Astrocyte of the spinal cord (primary cell): ENCODE measurements around the gene OBP2A.
"Not testable (repeated sequence)": the region's sequence is repeated elsewhere in the genome, so short reads cannot be mapped to it uniquely, and the experiment has no call there.

Source experiments
- DNase-seq: peaks from one replicate; pipeline ENCODE4 v3.0.0; 2011; ENCODE audit warnings: low read depth, low spot score
- H3K4me3 ChIP-seq: 2 replicates; pipeline ENCODE4 v1.5.1; 2011; ENCODE audit warnings: low read depth, mild to moderate bottlenecking, low read length, moderate library complexity
- in situ Hi-C: cut with HindIII; loops from 2 replicates; pipeline ENCODE4 v1.10.0; 2017; ENCODE audit warnings: low sequenced_read_pairs
- TF ChIP-seq, protein P1 (sequence below): IDR thresholded peaks from 2 replicates; pipeline ENCODE4 v1.5.1; 2012; ENCODE audit warnings: low read depth, mild to moderate bottlenecking, low read length, inconsistent platforms

OBP2A gene

DNA sequence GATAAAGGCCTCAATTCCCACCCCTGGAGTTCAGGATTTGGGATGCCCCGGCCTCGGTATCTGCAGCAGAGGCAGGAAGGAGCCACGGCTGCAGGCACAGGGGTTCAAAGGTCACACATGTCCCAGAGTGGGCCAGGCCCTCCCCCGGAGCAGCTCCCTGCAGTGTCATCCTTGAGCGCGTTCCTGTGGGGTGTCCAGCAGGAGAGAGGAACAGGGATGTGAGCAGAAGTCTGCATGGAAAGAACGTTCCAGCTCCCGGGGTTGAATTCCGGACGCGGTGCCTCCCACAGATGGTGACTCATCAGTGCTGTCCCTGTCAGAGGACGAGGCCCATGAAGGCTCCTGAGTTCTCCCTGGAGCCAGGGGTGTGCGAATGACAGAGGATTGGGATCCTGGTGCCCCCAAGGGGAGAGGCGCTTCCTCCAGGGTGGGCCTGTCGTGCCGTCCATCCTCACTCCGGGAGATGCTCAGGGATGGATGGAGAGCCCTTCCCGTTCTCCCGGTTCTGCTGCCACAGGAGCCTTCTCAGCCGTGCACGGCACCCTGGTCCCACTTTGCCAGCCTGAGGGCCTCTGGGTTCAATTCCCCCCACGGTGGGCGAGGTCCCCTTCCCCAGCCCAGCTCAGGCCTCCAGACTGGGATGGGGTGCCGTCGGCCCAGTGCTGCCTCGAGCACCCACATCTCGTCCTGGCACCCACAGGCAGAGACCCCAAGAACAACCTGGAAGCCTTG, 21.6 kb upstream of the OBP2A start:
- in situ Hi-C loops = no loop called here
- DNase-seq = no peak
- no peak overlapping the region for H3K4me3 ChIP-seq
- TF ChIP-seq, protein P1, sequence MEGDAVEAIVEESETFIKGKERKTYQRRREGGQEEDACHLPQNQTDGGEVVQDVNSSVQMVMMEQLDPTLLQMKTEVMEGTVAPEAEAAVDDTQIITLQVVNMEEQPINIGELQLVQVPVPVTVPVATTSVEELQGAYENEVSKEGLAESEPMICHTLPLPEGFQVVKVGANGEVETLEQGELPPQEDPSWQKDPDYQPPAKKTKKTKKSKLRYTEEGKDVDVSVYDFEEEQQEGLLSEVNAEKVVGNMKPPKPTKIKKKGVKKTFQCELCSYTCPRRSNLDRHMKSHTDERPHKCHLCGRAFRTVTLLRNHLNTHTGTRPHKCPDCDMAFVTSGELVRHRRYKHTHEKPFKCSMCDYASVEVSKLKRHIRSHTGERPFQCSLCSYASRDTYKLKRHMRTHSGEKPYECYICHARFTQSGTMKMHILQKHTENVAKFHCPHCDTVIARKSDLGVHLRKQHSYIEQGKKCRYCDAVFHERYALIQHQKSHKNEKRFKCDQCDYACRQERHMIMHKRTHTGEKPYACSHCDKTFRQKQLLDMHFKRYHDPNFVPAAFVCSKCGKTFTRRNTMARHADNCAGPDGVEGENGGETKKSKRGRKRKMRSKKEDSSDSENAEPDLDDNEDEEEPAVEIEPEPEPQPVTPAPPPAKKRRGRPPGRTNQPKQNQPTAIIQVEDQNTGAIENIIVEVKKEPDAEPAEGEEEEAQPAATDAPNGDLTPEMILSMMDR = no peak

DNA sequence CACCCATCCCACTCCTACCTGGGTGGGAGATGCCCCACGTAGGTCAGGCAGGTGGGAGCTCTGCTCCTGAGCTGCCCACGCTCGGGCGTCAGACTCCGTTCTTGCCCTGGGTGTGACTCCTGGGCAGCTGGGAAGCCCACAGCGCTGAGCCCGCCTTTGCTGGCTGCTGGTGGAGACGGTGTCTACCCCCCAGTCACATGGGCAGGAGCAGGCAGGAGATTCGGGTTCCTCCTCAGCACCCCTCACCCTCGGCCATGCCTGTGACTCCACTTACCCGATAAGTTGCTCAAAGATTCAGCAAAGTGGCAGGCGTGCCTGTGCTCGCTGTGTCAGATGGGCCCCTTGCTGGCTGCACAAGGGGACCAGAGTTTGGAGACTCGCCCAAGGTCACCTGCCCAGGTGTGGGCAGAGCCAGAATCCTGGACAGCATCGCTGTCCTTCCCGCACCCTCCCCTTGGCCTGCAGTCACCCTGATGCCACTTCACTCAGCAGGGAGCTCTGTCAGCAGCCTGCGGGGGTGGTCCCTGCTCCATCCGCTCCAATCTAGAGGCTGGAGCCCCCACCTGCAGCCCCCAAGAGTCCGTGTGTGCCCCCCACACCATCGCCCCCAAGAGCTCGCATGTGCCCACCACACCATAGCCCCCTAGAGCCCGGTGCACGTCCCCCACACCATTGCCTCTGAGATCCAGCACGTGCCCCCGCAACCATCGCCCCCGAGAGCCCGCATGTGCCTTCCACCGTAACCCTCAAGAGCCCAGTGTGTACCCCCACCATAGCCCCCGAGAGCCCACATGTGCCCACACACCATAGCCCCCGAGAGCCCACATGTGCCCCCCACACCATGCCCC, 20.5 kb upstream of the OBP2A start:
- no peak for DNase-seq
- no peak overlapping the region for H3K4me3 ChIP-seq
- TF ChIP-seq, protein P1 = no peak
- in situ Hi-C loops = no loop called here

GRCh38 chr9:135526089-135526729, 19.7 kb upstream of the OBP2A start:
- in situ Hi-C loops = no loop called here

GRCh38 chr9:135526730-135527571, 19.0 kb upstream of the OBP2A start:
- TF ChIP-seq, protein P1 = no peak
- no peak for DNase-seq
- H3K4me3 ChIP-seq = no peak overlapping the region
- in situ Hi-C loops = no loop called here

More at GRCh38 chr9:135526089-135526729, 19.7 kb upstream of the OBP2A start:
- DNase-seq = no peak
- H3K4me3 ChIP-seq = no peak overlapping the region
- TF ChIP-seq, protein P1 = no peak

GRCh38 chr9:135528842-135529435, 17.0 kb upstream of the OBP2A start:
- H3K4me3 ChIP-seq, DNase-seq, in situ Hi-C loops: not testable (repeated sequence)

- TF ChIP-seq, protein P1 = no peak
- DNase-seq = no peak
- in situ Hi-C loops = no loop called here
- no peak overlapping the region for H3K4me3 ChIP-seq
Measured at GRCh38 chr9:135530146-135530545, 15.8 kb upstream of the OBP2A start.
